ENCODE data around the gene ZSWIM4. TPM values are rescaled to one million over a fixed set of nuclear protein-coding genes. Genes with fewer than 3 reads are reported as not detected.

The ZSWIM4 gene
- total RNA-seq, 1 donor from 2014 or later: 2.6 TPM

DNA sequence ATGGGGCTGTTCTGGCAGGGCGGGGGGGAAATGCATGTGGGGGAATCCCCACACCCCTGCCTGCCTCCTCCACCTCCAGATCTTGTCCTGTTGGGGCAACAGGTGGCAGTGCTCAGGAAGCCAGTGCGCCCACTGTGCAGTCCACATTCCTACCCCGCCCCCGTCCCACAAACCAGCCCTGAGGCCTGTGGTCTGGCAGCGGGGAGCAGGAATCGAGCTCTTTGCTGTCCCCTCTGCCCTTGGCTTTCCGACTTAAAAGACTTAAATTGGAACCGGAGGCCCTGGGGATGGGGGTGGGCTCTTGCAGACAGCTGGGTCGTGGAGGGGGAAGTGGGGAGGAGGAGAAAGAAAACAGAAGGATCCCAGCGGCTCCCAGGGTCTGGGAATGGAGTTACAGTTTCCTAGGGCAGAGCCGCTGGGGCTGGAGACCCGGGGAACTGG, 86.0 kb downstream of the ZSWIM4 start:
- intact Hi-C loops (cut with micrococcal nuclease): no loop called here
- Histone ChIP-seq H3K27ac (replicated peaks) (peak overlapping the region; percentile 74), H3K4me1 (peaks cover 35% of the 10 kb centered on the region), H3K27me3 (ENCODE audit: low read depth) (no peaks in the 10 kb centered on the region), H3K9me3 (replicated peaks) (no peaks in the 10 kb centered on the region), H3K36me3 (no peaks in the 10 kb centered on the region), H3K4me3 (no peak overlapping the region)
- DNase-seq: no peak
- TF ChIP-seq, protein P1, sequence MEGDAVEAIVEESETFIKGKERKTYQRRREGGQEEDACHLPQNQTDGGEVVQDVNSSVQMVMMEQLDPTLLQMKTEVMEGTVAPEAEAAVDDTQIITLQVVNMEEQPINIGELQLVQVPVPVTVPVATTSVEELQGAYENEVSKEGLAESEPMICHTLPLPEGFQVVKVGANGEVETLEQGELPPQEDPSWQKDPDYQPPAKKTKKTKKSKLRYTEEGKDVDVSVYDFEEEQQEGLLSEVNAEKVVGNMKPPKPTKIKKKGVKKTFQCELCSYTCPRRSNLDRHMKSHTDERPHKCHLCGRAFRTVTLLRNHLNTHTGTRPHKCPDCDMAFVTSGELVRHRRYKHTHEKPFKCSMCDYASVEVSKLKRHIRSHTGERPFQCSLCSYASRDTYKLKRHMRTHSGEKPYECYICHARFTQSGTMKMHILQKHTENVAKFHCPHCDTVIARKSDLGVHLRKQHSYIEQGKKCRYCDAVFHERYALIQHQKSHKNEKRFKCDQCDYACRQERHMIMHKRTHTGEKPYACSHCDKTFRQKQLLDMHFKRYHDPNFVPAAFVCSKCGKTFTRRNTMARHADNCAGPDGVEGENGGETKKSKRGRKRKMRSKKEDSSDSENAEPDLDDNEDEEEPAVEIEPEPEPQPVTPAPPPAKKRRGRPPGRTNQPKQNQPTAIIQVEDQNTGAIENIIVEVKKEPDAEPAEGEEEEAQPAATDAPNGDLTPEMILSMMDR (IDR thresholded peaks at IDR 0.05; ENCODE audit: borderline replicate concordance): no peak

Small RNA genes lying within 50 kb of the gene (microRNA-seq; reads per million reads assigned to microRNA genes)
- 606 reads per million, percentile 79 among the genes with 10 or more reads in this experiment for gene MIR181C
- 344 reads per million, percentile 71 among the genes with 10 or more reads in this experiment for gene MIR181D

Other genes starting within 250 kb of the ZSWIM4 start
- 13.7 TPM for gene MRI1, start 30.9 kb upstream of the ZSWIM4 start, total RNA-seq
- gene C19orf53, start 21.0 kb upstream of the ZSWIM4 start, total RNA-seq: 97.7 TPM
- 1.3 TPM for gene NANOS3, start 81.7 kb downstream of the ZSWIM4 start, total RNA-seq
- 0.82 TPM for gene BRME1, start 110.7 kb downstream of the ZSWIM4 start, total RNA-seq
- gene CC2D1A, start 110.8 kb downstream of the ZSWIM4 start, total RNA-seq: 20.1 TPM
- gene PODNL1, start 143.0 kb downstream of the ZSWIM4 start, total RNA-seq: 1.9 TPM
- 17.0 TPM for gene DCAF15, start 157.1 kb downstream of the ZSWIM4 start, total RNA-seq
- 15.2 TPM for gene RFX1, start 210.9 kb downstream of the ZSWIM4 start, total RNA-seq
- gene RLN3, start 232.7 kb downstream of the ZSWIM4 start, total RNA-seq: not detected
- gene IL27RA, start 236.3 kb downstream of the ZSWIM4 start, total RNA-seq: 4.0 TPM

All from left ventricle myocardium inferior (tissue), 1 donor.